GM23248 (cell line): ENCODE measurements around the gene DNAJC12.

Experiments
- EZH2 ChIP-seq: fragments of 200-600 bp; sonication (generic); IDR thresholded peaks from 2 replicates; pipeline ENCODE4 v1.6.1; 2018; ENCODE audit warnings: antibody characterized with exemption, mild to moderate bottlenecking; ENCODE audit not compliant: insufficient read depth, poor library complexity, severe bottlenecking
- EZH2phosphoT487 ChIP-seq: fragments of 200-600 bp; sonication (generic); IDR thresholded peaks from 2 replicates; pipeline ENCODE4 v1.6.1; 2018; ENCODE audit warnings: antibody characterized with exemption, moderate library complexity, mild to moderate bottlenecking, low read depth; ENCODE audit not compliant: insufficient read depth

- no peak for TF ChIP-seq EZH2phosphoT487
- no peak for TF ChIP-seq EZH2
Measured at GRCh38 chr10:67836972-67837371, 1.0 kb downstream of the DNAJC12 start.
